Measurements from ENCODE around the gene USP15.

The USP15 gene

DNA sequence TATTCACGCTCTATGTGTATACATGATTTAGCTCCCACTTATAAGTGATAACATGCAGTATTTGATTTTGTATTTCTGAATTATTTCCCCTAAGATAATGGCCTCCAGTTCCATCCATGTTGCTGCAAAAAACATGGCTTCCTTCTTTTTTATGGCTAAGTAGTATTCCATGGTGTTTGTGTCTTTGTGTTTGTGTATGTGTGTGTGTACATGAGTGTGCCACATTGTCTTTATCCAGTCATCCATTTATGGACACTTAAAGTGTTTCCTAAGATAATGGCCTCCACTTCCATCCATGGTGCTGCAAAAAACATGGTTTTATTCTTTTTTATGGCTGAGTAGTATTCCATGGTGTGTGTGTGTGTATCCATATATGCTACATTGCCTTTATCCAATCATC lies 25.1 kb downstream of the USP15 start:
- no peak for DNase-seq

DNA sequence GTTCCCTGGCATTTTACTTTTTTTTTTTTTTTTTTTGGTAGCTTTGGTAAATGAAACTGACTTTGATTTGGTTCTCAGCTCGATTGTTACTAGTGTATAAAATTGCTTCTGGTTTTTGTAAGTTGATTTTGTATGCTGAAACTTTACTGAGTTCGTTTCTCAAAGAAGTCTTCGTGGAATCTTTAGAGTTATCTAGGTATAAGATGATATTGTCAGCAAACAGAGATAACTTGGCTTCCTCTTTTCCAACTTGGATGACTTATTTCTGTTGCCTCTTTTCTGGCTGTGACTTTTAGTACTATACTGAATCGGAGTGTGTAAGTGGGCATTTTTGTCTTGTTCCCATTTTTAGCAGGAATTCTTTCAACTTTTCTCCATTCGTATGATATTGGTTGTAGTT lies 28.1 kb downstream of the USP15 start:
- DNase-seq = no peak

DNA sequence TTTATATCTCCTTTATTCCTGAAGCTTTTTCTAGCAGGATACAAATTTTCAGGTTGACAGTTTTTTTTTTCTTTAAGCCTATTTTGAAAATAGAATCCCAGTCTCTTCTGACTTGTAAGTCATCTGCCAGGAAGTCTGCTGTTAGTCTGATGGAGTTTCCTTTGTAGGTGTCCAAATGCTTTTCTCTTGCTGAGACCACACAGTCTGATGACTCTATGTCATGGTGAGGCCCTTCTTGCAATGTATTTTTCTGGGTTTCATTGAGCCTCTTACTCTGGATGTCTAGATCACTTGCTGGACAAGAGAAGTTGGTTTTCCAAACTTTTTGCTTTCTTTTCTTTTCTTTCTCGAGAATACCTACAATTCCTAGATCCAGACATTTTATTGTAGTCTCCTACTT lies 30.6 kb downstream of the USP15 start:
- no peak for DNase-seq

DNA sequence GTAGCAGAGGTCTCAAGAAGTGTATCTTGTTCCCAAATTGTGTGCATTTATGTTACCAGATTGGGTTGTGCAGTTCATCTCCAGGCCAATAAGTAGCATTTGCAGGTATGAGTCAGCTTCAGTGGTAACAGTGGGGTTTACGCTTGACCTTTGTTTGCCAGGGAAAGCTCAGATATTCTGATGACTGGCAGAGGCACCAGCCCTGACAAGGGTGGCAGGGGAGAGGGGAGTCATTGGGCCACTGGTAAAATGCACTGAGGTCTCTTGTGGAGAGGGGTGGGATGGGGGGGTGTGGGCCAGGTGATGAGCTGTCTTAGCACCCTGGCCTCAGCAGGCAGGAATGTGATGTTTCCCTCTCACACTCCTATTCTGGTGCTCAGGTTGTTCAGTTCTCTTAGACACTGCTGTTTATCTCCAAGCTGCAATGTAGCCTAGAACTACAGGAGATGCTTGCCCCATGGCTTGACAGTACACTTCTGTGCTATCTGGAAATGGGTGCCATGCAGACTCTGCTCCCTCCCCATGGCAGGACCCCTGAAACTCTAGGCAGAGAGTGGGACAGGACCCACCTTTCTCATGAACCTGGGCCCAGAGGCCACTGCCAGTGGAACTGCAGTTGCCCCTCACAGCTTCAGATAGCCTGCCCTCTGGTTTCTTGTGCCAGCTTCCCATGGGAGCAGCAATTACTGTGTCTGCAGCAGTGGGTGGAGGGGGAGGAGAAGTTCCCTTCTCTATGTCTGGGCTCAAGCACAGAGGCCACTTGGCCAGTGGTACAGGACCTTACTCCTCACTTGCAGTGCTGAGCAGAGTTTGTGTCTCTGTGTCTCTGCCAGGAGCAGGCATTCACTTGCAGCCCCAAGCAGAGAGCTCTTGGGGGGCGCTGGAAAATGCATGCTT lies 31.9 kb downstream of the USP15 start:
- peak; percentile 74 for DNase-seq

DNA sequence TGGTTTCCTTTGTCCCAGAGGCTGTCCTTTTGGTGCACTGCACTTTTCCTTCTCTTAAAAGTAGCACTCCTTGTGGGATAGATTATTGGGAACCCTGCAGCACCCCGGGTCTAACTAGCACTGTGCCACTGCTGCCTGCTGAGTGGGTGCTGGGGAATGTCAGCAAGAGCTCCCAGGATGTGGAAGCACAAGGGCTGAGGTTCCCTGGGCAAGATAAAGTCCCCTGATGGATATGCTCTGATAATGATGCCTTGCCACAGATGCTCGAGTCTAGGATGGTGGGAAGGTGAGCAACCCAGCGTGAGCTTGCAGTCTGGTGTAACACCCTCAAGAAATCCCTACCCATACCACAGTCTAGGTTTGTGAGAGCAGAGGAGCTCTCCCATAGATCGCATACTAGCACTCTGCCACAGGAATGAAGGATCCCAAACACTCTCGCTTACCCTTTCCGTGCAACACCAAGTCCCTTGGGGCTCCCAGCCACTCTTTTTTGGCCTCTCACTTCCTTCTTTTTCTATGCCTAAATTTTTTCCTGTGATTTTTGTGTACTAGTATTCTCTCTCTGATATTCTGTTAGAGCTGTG lies 32.6 kb downstream of the USP15 start:
- no peak for DNase-seq

DNA sequence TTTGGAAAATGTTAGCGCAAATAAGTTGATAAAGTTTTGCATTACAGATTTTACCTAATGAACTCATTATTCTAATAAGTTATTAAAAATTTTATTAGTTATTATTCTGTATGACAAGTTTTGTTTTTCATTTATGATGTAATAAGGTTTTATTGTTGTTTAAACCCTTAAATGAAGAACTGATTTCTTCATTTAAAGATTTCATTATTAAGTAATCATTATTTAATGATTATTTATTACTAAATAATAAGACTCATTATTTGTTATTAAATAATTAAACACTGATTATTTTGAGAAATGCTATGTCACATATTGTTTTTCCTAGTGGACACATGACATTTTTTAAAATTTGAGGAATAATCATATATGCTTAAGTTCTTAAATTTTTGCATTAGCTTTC lies 34.2 kb downstream of the USP15 start:
- DNase-seq = no peak

DNA sequence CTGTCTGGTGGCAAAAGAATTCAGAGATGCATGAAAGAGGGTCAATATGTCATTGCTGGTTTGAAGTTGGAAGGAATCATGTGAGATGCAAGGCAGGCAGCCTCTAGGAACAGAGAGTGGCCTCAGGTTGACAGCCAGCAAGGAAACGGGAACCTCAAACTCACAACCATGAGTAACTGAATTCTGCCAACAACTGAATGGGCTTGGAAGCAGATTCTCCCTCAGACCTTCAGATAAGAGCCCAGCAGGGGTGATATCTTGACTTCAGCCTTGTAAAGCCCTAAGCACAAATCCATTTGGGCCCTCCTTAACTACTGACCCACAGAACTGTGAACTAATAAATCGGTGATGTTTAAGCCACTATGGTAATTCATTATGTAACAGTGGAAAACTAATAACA lies 35.8 kb downstream of the USP15 start:
- no peak for DNase-seq

DNA sequence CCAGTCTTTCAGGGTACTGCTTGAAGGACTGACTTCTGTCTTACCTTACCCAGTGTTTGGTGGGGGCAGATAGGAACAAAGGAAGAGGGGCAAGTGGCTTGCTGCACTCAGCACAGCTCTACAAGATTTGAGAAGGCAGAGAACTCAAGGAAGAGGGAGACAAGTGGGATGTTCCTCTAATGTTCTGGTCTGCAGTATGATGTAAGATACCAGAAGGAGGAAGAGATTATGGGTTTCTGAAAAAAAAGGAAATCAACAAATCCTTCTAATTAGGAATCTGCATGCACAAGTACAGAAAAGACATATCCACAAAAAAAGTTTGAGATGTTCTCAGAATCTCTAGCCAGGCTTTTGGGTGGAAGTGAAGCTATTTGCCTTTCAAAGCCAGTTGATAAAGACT lies 37.1 kb downstream of the USP15 start:
- no peak for DNase-seq

DNA sequence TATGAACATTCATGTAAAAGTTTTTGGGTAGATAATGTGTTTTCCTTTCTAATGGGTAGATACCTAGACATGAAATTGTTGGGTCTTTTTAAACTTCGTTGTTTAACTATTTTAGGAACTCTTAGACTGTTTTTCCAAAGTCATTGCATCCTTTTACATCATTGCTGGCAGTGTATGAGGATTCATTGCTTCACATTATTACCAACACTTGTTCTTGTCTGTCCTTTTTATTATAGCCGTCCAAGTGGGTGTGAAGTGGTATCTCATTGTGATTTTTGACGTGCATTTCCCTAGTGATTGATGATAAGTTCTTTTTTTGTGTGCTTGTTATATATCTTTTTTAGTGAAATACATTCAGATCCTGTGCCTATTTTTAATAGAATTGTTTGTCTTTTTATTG lies 39.4 kb downstream of the USP15 start:
- DNase-seq = no peak

DNA sequence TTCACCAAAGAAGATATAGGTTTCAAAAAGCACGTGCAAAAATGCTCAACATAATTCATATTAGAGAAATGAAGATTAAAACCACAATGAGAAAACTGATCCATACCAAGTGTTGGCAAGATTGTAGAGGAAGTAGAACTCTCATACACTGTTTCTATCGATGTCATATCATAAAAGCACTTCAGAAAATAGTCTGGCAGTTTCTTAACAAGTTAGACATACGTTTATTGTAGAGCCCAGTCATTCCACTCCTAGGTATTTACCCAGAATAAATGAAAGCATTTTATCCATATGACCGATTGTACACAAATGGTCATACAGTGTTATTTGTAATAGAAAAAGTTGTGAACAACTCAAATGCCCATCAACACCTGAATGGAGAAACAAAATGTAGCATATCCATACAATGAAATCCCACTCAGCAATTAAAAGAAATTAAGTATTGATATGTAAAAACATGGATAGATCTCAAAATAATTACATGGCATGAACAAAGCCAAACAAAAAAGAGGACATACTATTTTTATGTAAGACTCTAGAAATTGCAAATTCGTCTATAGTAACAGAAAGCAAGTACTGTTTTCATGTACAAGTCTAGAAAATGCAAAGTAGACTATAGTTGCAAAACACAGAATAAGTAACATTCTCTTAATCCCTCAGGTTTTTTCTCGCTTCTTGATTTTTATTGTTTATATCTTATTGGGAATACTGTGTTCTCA lies 41.0 kb downstream of the USP15 start:
- DNase-seq = no peak

DNA sequence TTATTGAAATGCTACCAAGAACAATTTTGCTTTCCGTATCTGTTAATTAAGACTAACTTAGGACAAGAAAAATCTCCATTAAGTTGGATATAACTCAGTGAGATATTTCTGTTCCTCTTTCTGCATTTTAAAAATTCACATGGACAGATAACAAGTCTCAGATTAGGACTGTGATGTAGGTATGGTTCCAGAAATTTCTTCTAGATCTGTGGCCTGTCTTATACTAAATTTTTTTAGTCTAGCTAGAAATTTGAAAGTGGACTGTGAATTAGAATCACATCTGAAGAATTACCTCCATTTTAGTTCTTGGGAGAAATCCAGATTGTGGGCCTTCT lies 41.6 kb downstream of the USP15 start:
- no peak for DNase-seq

DNA sequence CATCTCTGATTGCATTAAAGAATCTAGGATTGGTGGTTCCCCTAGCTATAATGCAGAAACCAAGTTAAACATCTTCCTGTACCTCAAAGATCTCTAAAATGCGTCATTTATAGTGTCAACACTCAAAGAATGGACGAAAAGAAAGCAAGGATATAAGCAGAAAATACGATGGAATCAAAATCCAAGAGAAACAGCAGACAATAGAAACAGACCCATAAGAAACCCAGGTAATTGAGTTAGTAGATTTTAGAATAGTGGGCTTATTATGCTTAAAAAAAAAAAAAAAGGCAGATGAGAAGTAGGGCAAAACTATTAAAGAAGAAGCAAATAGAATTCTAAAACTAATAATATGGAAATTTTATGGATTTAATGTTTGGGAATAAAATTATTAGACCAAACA lies 44.4 kb downstream of the USP15 start:
- DNase-seq = no peak

DNA sequence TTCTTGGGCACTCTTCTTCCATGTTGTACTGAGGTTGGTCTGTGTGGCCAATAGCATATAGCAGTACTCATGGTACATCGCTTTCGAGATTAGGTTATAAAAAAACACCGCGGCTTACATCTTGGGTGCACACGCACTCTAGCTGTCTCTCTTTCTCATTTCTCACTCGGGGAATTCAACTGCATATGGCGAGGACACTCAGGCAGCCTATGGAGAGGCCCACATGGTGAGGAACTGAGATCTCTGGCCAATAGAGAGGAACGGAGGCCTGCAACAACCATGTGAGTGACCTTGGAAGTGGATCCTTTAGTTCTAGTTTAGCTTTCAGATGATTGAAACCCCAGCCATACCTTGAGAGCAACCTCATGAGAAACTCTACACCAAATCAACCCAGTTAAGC lies 45.6 kb downstream of the USP15 start:
- DNase-seq = no peak

DNA sequence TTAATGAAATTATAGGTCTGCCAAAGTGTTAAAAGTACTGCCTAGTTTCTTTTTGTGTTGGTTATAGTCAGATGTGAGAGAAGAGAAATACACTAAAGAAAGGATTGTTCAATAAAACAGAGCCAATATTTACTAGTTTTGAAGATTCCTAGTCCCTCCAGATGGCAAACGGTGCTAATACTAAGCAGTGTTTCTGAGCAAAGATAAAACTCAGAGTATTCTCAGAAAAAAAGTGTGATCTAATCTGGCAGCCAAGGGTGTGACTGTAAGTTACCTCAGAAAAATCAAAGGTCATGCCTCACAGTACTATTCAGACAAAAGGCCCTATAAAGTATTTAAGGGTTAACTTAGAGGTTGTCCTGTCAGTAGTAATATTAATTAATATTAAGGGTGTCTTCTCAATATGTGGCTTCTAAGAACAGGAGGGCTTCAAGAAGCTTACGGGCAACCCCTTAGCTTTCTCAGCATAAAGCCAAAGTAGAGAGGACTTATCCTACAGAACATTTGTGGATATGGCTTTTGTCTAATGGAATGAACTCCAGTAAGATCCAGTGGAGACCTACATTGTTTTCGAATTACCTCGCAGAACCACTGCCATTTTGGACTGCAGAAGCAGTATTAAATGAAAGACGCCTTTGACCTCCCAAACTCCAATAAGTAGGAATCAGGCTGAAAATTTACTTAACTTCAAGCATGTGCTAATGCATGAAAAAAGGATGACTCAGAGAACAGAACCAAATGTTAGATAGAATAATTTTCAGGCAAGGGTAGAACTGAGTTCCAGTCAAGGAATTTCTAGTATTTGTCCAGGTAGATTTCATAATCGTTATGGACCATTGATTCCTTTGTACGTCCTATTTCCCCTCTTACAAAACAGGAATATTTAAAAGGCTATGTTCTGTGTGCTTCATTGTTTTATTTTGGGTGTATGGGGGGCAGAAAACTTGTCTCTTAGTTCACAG lies 46.6 kb downstream of the USP15 start:
- DNase-seq = no peak

DNA sequence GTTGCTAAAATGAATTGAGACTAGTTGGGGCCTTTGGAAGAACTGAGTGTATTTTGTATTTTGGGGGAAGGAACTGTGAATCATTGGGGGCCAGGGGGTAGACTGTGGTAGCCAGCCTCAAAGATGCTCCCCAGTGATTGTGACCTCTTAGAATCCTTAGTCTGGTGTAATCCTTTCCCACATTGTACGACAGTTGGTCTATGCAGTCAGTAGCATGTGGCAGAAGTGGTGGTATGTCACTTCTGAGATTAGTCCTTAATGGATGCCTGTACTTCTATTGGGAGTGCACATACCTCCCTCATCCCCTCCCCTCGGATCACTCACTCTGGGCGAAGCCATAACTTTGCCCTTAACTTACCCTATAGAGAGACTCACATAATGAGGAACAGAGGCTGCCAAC lies 48.0 kb downstream of the USP15 start:
- no peak for DNase-seq

DNA sequence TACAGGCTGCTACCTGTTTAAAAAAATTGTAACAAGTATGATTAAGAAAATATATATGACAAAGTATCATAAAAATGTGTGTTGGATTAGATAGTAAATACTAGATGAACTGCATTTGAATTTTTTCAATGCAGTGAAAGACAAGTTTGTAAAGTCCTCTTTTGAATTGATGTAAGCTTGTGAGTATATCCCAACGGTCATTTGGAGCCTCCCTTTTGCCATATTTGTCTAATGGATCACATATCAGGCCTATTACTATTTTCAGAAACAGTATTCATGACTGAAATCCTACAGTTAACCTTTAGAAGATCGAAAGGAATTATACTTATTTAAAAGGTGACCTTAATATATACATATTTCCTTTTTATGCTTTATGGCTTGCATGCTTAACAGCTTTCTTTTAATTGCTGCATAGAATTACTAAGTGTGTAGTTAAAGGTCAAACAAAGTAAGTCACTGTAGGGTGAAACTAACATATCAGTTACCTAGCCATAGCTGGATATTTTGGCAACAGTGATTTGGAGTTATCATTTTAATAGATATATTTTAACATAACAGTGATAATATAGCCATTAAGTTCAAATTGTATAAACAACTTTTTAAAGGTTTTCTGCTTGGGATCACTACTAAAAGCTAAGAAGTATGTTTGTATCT lies 53.6 kb downstream of the USP15 start:
- DNase-seq = peak; percentile 11

DNA sequence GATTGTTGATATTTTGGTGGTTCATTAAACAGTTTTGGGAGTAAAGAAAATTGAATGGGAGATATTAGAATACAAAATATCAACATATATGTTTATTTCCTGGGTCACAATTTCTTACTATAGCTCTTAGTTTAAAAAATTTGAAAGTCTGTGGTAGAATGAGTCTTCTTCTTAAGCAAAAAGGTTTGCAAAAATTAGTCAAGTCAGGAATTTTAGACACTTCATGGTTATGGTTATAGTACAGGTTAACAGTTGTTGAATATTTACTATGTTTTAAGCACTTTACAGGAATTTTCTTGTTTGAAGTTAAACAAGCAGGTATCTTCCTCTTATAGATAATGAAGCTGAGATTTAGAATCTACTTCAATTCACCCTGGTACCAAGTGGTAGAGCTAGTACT lies 56.8 kb downstream of the USP15 start:
- DNase-seq = no peak

DNA sequence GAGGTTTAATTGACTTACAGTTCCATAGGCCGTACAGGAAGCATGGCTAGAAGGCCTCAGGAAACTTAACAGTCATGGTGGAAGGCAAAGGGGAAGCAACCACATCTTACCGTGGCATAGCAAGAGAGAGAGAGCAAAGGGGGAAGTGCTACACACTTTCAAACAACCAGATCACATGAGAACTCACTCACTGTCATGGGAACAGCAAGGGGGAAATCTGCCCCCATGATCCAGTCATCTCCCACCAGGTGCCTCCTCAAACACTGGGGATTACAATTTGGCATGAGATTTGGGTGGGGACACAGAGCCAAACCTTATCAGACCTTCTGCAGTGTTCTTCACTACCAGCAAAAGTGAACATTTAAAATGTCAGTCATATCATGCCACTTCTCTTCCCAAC lies 58.9 kb downstream of the USP15 start:
- DNase-seq = no peak

DNA sequence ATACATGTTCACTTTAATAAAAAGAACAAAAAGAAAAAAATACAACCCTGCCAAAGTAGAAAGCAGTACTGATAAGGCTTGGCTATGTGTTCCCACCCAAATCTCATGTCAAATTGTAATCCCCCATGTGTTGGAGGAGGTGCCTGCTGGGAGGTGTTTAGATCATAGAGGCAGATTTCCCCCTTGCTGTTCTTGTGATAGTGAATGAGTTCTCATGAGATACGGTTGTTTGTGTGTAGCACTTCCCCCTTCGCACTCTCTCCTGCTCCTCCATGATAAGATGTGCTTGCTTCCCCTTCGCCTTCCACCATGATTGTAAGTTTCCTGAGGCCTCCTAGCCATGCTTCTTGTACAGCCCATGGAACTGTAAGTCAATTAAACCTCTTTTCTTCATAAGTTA lies 59.9 kb downstream of the USP15 start:
- no peak for DNase-seq

DNA sequence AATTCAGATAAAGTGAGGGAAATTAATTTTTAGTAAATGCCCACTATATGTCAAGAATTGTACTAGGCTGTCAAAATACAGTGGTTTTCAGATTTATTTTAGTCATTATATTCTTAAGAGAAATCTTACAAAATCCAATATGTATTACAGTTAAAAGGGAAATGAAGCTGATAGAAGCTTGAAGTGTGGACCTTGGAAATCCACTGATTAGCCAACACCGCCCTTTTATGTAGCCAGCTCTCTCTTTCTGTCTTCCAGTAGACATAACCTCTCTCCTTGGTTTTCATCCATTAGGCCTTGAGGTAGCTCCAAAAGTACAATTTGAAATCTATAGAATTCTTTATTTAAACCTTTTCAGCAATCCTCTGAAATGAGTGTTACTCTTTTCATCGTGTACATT lies 63.2 kb downstream of the USP15 start:
- DNase-seq = no peak

DNA sequence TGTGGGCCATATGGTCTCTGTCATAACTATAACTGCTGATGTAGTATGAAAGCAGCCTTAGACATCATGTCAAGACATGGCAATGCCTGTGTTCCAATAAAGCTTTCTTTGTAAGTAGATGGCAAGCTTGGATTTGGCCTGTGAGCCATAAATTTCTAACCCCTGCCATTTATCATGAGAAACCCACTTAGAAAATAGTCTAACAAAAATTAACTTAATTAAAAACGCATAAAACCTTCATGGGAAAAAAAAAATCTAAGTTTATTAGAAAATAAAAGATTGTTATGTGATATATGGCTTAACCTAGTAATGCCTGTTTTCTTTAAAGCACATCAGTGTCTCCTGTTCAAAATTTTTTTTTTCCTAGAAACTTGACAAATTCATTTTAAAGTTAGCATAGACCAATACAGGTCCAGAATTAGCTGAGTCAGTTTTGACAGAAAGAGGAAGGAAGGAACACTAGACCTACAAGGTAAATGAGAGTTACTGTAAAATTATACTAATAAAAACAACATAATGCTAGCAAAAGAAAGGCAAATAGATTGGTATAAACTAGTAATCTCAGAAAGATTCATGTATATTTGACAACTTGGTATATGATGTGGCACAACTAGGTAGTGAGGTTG lies 68.2 kb downstream of the USP15 start:
- no peak for DNase-seq

DNA sequence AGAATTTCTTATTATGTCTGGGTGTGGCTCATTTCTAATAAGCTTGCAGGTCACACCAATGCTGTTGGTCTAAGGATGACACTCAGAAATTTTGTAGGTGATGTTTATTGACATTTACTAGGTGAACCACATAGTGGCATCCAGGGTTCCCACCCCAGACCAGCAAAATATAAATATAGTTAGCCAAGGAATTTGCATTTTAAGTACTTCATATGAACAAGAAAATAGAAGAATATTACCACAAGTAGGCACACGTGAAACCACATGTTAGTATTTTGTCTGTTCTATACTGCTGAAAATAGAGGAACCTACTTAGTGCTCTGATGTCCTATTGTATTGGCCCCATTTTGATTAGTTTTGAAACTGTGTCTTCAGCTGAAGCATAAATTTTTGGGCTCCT lies 71.1 kb downstream of the USP15 start:
- DNase-seq = no peak

All from NCI-H69 (cell line).